Activated CD4-positive, alpha-beta memory T cell treated with anti-CD3 and anti-CD28 coated beads, Interleukin-2, amount 10 ng/mL, durations not matched to agents 7 days and 5 days (primary cell): ENCODE results near the gene NSFL1C. TPM values are rescaled to one million over a fixed set of nuclear protein-coding genes. Genes with fewer than 3 reads are reported as not detected.

Source experiments
- CTCF ChIA-PET: fragments of 350-600 bp; sonication (Branson Sonifier 250); formaldehyde crosslinking; loops from one replicate; lab custom pipeline; 2021; ENCODE audit warnings: antibody characterized with exemption, inconsistent platforms; lab: Charles Lee
- POLR2A ChIA-PET: fragments of 350-600 bp; sonication (Branson Sonifier 250); formaldehyde crosslinking; loops from one replicate; lab custom pipeline; 2021; ENCODE audit warnings: antibody characterized with exemption; lab: Charles Lee
- DNase-seq: peaks from one replicate; pipeline ENCODE4 v3.0.0-alpha.2; 2020
- H3K27ac Mint-ChIP-seq: one replicate; pipeline ENCODE4 v1.8.0; 2021; ENCODE audit warnings: mild to moderate bottlenecking, mixed read lengths
- H3K27me3 Mint-ChIP-seq: one replicate; pipeline ENCODE4 v1.8.0; 2021; ENCODE audit warnings: mixed read lengths
- H3K36me3 Mint-ChIP-seq: one replicate; pipeline ENCODE4 v1.8.0; 2021; ENCODE audit warnings: low read depth, mixed read lengths
- H3K4me1 Mint-ChIP-seq: one replicate; pipeline ENCODE4 v1.8.0; 2021; ENCODE audit warnings: mixed read lengths
- H3K4me3 Mint-ChIP-seq: one replicate; pipeline ENCODE4 v1.8.0; 2021; ENCODE audit warnings: mild to moderate bottlenecking, mixed read lengths
- H3K9me3 Mint-ChIP-seq: one replicate; pipeline ENCODE4 v1.8.0; 2021; ENCODE audit warnings: mixed read lengths
- total RNA-seq, 2 experiments: library from RNA; stranded (reverse); gene quantifications; one replicate each; pipeline ENCODE4 v1.2.3, GENCODE V29; 2021

Gene NSFL1C
- total RNA-seq, 2 experiments from 2014 or later = 49.2 to 49.6 TPM

- ChIA-PET POLR2A (no interaction called here), CTCF (interaction anchor here (1.3 kb wide), 1 partner anchor 9 kb away, joined by 6 read pairs; no protein-coding TSS in a partner anchor)
- no peaks in the 10 kb centered on the region for H3K36me3 Mint-ChIP-seq
- H3K9me3 Mint-ChIP-seq = no peaks in the 10 kb centered on the region
- no peak overlapping the region for H3K4me3 Mint-ChIP-seq
- DNase-seq = no peak
- no peak overlapping the region for H3K27ac Mint-ChIP-seq
- H3K27me3 Mint-ChIP-seq = peaks cover 25% of the 10 kb centered on the region
- peaks cover 18% of the 10 kb centered on the region for H3K4me1 Mint-ChIP-seq
These were observed 39.1 kb downstream of the NSFL1C start for GRCh38 chr20:1427457-1428054.

DNA sequence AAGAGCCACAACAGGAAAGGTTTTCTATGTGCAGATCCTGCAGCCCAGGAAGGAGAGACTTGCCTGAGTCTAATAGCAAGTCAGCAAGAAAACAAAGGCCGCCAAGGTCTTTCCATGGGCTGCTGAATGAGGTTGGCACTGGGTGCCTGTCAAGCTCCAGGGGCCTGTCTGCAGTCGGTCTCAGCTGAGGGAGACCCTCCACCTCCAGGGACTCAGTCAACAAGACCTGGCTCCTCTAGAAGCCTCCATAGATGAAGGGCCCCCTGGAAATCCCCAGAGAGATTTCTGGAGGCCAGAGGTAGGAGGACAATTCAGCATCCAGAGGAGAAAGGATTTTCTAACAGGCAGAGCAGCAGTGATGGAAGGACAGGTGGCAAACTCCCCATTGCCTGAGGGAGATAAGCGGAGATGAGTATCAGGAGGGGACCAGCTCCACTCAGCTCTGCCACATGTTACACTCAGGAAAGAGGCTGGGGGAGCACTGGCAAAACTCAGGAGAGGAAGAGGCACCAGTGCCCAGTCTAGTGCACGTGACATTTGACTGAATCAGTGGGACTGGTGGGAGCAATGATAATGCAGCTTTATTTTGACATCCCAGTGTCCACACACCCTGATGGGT is 40.3 kb downstream of the NSFL1C start:
- Mint-ChIP-seq H3K27ac (no peak overlapping the region), H3K27me3 (peaks cover 20% of the 10 kb centered on the region), H3K4me1 (peaks cover 18% of the 10 kb centered on the region), H3K9me3 (no peaks in the 10 kb centered on the region), H3K4me3 (no peak overlapping the region), H3K36me3 (no peaks in the 10 kb centered on the region)
- no peak for DNase-seq
- ChIA-PET POLR2A (no interaction called here), CTCF (interaction anchor here (0.7 to 1.3 kb wide), 2 partner anchors 11 to 12 kb away, joined by 3 to 6 read pairs; no protein-coding TSS in a partner anchor)

DNA sequence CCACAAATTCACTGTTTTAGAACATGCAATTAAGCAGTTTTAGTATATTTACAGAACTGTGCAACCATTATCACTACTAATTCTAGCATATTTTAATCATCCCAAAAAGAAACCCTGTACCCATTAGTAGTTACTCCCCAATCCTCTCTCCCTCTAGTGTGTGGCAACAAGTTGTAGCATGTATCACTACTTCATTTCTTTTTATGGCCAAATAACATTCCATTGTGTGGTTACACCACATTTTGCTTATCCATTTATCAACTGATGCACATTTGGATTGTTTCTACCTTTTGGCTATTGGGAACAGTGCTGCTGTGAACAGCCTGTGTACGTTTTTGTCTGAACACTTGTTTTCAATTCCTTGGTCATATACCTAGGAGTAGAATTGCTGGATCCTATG is 42.3 kb downstream of the NSFL1C start:
- H3K27ac Mint-ChIP-seq = no peak overlapping the region
- H3K36me3 Mint-ChIP-seq = no peaks in the 10 kb centered on the region
- CTCF ChIA-PET = no interaction called here
- no peak for DNase-seq
- POLR2A ChIA-PET = no interaction called here
- H3K4me3 Mint-ChIP-seq = no peak overlapping the region
- peaks cover 18% of the 10 kb centered on the region for H3K4me1 Mint-ChIP-seq
- H3K9me3 Mint-ChIP-seq = peaks cover 12% of the 10 kb centered on the region
- H3K27me3 Mint-ChIP-seq = peaks cover 13% of the 10 kb centered on the region

- peaks cover 15% of the 10 kb centered on the region for H3K27me3 Mint-ChIP-seq
- H3K27ac Mint-ChIP-seq = no peak overlapping the region
- CTCF ChIA-PET = no interaction called here
- H3K4me1 Mint-ChIP-seq = peaks cover 18% of the 10 kb centered on the region
- POLR2A ChIA-PET = interaction anchor here (0.5 kb wide), 1 partner anchor 36 kb away, joined by 3 read pairs; no protein-coding TSS in a partner anchor
- peaks cover 3% of the 10 kb centered on the region for H3K36me3 Mint-ChIP-seq
- no peak for DNase-seq
- H3K4me3 Mint-ChIP-seq = no peak overlapping the region
- H3K9me3 Mint-ChIP-seq = peaks cover 16% of the 10 kb centered on the region
These were observed 43.0 kb downstream of the NSFL1C start for GRCh38 chr20:1423625-1424106.

- Mint-ChIP-seq H3K27ac (no peak overlapping the region), H3K4me3 (no peak overlapping the region), H3K27me3 (peaks cover 15% of the 10 kb centered on the region), H3K4me1 (peaks cover 18% of the 10 kb centered on the region), H3K36me3 (peaks cover 3% of the 10 kb centered on the region), H3K9me3 (peaks cover 17% of the 10 kb centered on the region)
- no peak for DNase-seq
- ChIA-PET CTCF (no interaction called here), POLR2A (no interaction called here)
These were observed 43.4 kb downstream of the NSFL1C start for GRCh38 chr20:1423206-1423605.

GRCh38 chr20:1422753-1423152 is 43.9 kb downstream of the NSFL1C start:
- H3K27ac Mint-ChIP-seq = no peak overlapping the region
- H3K9me3 Mint-ChIP-seq = peaks cover 17% of the 10 kb centered on the region
- no peak overlapping the region for H3K4me3 Mint-ChIP-seq
- ChIA-PET CTCF (no interaction called here), POLR2A (no interaction called here)
- H3K36me3 Mint-ChIP-seq = peaks cover 3% of the 10 kb centered on the region
- DNase-seq = peak; percentile 27
- H3K27me3 Mint-ChIP-seq = peaks cover 15% of the 10 kb centered on the region
- peaks cover 18% of the 10 kb centered on the region for H3K4me1 Mint-ChIP-seq

DNA sequence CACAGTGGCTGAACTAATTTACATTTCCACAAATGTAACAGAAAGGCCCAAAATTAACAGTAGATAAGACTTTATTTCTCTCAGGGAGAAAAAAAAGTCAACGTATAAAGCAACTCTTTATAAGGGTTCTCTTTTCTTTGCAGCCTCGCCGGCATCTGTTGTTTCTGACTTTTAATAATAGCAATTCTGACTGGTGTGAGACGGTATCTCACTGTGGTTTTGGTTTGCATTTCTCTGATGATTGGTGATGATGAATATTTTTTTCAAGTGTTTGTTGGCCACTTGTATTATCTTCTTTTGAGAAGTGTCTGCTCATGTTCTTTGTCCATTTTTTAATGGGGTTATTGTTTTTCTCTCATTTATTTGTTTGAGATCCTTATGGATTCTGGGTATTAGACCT is 46.6 kb downstream of the NSFL1C start:
- Mint-ChIP-seq H3K27ac (no peak overlapping the region), H3K4me1 (peaks cover 13% of the 10 kb centered on the region), H3K27me3 (peaks cover 15% of the 10 kb centered on the region), H3K4me3 (no peak overlapping the region), H3K9me3 (peaks cover 17% of the 10 kb centered on the region), H3K36me3 (peaks cover 3% of the 10 kb centered on the region)
- DNase-seq = no peak
- POLR2A ChIA-PET = no interaction called here
- CTCF ChIA-PET = no interaction called here

- peaks cover 17% of the 10 kb centered on the region for H3K9me3 Mint-ChIP-seq
- H3K27me3 Mint-ChIP-seq = peaks cover 19% of the 10 kb centered on the region
- H3K4me3 Mint-ChIP-seq = no peak overlapping the region
- H3K27ac Mint-ChIP-seq = no peak overlapping the region
- no peak for DNase-seq
- peaks cover 13% of the 10 kb centered on the region for H3K4me1 Mint-ChIP-seq
- CTCF ChIA-PET = no interaction called here
- H3K36me3 Mint-ChIP-seq = peaks cover 3% of the 10 kb centered on the region
- POLR2A ChIA-PET = no interaction called here
These were observed 48.3 kb downstream of the NSFL1C start for GRCh38 chr20:1418350-1418749.

DNA sequence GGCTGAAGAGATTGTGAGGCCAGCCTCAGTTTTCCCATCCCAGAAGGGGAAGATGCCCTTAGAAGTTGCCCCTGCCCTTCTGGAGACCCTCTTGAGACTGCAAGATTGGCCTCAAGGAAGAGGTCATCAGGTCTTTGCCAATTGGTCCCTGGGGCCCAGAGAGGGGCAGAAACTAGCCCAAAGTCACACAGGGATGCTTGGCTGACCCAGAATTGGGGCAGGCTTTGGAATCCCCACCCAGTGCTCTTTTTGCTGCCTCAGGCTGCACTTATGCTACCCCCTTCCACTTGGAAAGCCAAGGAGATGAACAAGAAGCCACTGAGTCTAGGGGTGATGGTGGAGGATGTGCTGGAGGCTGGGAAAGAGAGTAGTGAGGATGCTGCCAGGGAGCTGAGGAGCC is 48.9 kb downstream of the NSFL1C start:
- Mint-ChIP-seq H3K36me3 (peaks cover 3% of the 10 kb centered on the region), H3K27me3 (peaks cover 18% of the 10 kb centered on the region), H3K4me3 (no peak overlapping the region), H3K4me1 (peaks cover 9% of the 10 kb centered on the region), H3K27ac (no peak overlapping the region), H3K9me3 (peaks cover 17% of the 10 kb centered on the region)
- ChIA-PET POLR2A (no interaction called here), CTCF (no interaction called here)
- DNase-seq = no peak

- peaks cover 22% of the 10 kb centered on the region for H3K27me3 Mint-ChIP-seq
- POLR2A ChIA-PET = no interaction called here
- DNase-seq = no peak
These were observed 49.4 kb downstream of the NSFL1C start for GRCh38 chr20:1417273-1417672.

DNA sequence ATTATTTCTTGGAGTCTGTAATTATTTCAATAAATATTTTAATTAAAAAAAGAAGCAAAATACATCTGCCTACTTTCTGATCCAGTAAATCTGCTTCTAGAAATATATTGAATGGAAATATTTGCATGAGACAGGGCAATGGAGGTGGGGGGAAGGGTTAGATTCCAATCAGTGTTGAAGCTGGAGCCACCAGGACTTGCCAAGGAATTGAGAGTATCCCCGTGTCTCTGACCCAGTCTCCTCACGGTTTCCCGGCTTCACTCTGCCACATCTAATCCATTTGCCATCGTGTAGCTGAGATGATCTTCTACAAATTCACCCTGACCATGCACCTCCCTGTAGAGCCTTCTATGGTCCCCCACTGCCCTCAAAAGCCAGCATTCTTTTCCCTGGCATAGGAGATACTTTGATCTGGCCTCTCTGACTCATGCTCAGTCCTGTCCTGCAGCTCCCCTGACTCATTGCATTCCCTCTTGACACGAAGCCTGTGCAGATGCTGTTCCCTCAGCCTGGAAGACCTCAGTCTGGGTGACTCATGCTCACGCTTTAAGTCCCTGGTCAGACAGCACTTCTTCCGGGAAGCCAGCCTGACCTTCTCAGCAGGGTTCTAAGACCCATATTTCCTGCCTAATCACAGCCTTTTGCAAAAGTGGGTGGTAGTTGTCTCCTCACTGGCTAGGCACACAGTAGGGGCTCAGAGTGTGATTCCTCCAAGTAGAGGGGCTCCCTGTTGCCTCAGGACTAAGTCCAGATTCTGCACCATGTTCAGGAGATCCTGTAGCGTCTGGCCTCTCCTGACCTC is 50.8 kb downstream of the NSFL1C start:
- no peak for DNase-seq
- POLR2A ChIA-PET = interaction anchor here (1.1 kb wide), 1 partner anchor 20 kb away, joined by 3 read pairs; no protein-coding TSS in a partner anchor

More at GRCh38 chr20:1417273-1417672, 49.4 kb downstream of the NSFL1C start:
- H3K9me3 Mint-ChIP-seq = peaks cover 17% of the 10 kb centered on the region
- H3K4me1 Mint-ChIP-seq = peaks cover 7% of the 10 kb centered on the region
- peaks cover 3% of the 10 kb centered on the region for H3K36me3 Mint-ChIP-seq
- no peak overlapping the region for H3K27ac Mint-ChIP-seq
- CTCF ChIA-PET = interaction anchor here (1.1 kb wide), 1 partner anchor 19 kb away, joined by 3 read pairs; no protein-coding TSS in a partner anchor
- H3K4me3 Mint-ChIP-seq = no peak overlapping the region

DNA sequence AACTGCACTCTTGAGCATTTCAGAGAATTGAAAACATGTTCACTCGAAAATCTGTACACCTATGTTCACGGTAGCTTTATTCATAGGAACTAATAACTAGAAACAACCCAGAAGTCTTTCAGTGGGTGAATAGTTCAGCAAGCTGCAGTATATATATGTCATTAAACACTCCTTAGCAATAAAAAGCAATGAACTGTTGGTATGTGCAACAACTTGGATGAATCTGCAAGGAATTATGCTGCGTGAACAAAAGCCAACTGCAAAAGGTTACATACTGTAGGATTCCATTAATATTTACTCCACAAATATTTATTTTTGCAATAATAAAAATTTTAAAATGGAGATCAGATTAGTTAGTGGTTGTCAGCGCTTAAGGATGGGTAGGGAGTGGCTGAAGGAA is 51.7 kb downstream of the NSFL1C start:
- POLR2A ChIA-PET = no interaction called here

More for the DNA sequence above, 50.8 kb downstream of the NSFL1C start:
- Mint-ChIP-seq H3K9me3 (peaks cover 16% of the 10 kb centered on the region), H3K4me3 (no peak overlapping the region), H3K27ac (no peak overlapping the region), H3K4me1 (peaks cover 7% of the 10 kb centered on the region), H3K36me3 (peaks cover 3% of the 10 kb centered on the region), H3K27me3 (peaks cover 22% of the 10 kb centered on the region)
- CTCF ChIA-PET = no interaction called here

DNA sequence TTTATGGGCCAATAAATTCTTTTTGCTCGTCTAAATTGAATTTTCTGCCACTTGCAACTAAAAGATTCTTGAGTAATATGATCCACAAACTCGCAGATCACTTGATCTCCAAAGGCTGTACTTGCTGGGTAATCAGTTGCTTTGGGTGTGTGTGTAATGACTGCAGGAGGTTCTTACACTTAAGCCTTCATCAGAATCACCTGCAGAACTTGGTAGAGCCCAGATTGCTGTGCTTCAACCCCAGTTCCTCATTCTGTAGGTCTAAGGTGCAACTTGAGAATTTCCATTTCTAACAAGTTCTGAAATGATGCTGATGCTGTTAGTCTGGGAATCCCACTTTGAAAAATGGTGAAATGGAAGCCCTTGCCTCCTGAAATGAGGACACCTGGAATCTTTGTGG is 60.8 kb downstream of the NSFL1C start:
- H3K9me3 Mint-ChIP-seq = no peaks in the 10 kb centered on the region
- H3K36me3 Mint-ChIP-seq = no peaks in the 10 kb centered on the region
- ChIA-PET POLR2A (no interaction called here), CTCF (interaction anchor here (1.2 kb wide), 1 partner anchor 98 kb away, joined by 3 read pairs; no protein-coding TSS in a partner anchor)
- no peak overlapping the region for H3K4me3 Mint-ChIP-seq
- H3K4me1 Mint-ChIP-seq = peaks cover 10% of the 10 kb centered on the region
- no peak overlapping the region for H3K27ac Mint-ChIP-seq
- peaks cover 14% of the 10 kb centered on the region for H3K27me3 Mint-ChIP-seq
- DNase-seq = no peak

More for the DNA sequence above, 51.7 kb downstream of the NSFL1C start:
- Mint-ChIP-seq H3K9me3 (peaks cover 8% of the 10 kb centered on the region), H3K27ac (no peak overlapping the region), H3K4me3 (no peak overlapping the region), H3K4me1 (peaks cover 7% of the 10 kb centered on the region), H3K36me3 (peaks cover 3% of the 10 kb centered on the region), H3K27me3 (peaks cover 23% of the 10 kb centered on the region)
- DNase-seq = no peak
- CTCF ChIA-PET = no interaction called here
